Ishikawa (cell line): ENCODE measurements around the gene CGREF1.

Source experiments
- CREB1 ChIP-seq: IDR thresholded peaks from 2 replicates; pipeline ENCODE4 v1.6.1; 2012; ENCODE audit warnings: low read depth
- TAF1 ChIP-seq: IDR thresholded peaks from 2 replicates; pipeline ENCODE4 v1.6.1; 2012; ENCODE audit warnings: low read depth, mild to moderate bottlenecking

- TF ChIP-seq TAF1: no peak
- TF ChIP-seq CREB1: no peak
Observed at GRCh38 chr2:27139310-27139709, 20.4 kb upstream of the CGREF1 start, which contains the start of gene PRR30.
